Astrocyte of the cerebellum (primary cell): ENCODE measurements around the gene EXOC1.

ENCODE experiments used
- DNase-seq: peaks from one replicate; pipeline ENCODE4 v3.0.0-alpha.2; 2011; ENCODE audit warnings: low read depth
- H3K4me3 ChIP-seq: 2 replicates; pipeline ENCODE4 v1.5.1; 2011; ENCODE audit warnings: mild to moderate bottlenecking, low read depth, low read length, moderate library complexity
- in situ Hi-C: cut with HindIII; loops from 2 replicates; pipeline ENCODE4 v1.10.0; 2017; ENCODE audit warnings: low sequenced_read_pairs
- TF ChIP-seq, protein P1 (sequence below): IDR thresholded peaks from 2 replicates; pipeline ENCODE4 v1.5.1; 2012; ENCODE audit warnings: low read length, low read depth, moderate library complexity, mild to moderate bottlenecking; ENCODE audit errors: missing control alignments

The EXOC1 gene

GRCh38 chr4:55853484-55854046, at the start of gene EXOC1:
Gene EXOC1, plus strand, starts transcription at chr4:55853648. Its CDS starts 4,676 bp downstream, at chr4:55858324.
- in situ Hi-C loops: no loop called here
- TF ChIP-seq, protein P1, sequence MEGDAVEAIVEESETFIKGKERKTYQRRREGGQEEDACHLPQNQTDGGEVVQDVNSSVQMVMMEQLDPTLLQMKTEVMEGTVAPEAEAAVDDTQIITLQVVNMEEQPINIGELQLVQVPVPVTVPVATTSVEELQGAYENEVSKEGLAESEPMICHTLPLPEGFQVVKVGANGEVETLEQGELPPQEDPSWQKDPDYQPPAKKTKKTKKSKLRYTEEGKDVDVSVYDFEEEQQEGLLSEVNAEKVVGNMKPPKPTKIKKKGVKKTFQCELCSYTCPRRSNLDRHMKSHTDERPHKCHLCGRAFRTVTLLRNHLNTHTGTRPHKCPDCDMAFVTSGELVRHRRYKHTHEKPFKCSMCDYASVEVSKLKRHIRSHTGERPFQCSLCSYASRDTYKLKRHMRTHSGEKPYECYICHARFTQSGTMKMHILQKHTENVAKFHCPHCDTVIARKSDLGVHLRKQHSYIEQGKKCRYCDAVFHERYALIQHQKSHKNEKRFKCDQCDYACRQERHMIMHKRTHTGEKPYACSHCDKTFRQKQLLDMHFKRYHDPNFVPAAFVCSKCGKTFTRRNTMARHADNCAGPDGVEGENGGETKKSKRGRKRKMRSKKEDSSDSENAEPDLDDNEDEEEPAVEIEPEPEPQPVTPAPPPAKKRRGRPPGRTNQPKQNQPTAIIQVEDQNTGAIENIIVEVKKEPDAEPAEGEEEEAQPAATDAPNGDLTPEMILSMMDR: no peak
- H3K4me3 ChIP-seq: peak within 1 kb of the TSS; percentile 92
- peak; percentile 92 for DNase-seq

DNA sequence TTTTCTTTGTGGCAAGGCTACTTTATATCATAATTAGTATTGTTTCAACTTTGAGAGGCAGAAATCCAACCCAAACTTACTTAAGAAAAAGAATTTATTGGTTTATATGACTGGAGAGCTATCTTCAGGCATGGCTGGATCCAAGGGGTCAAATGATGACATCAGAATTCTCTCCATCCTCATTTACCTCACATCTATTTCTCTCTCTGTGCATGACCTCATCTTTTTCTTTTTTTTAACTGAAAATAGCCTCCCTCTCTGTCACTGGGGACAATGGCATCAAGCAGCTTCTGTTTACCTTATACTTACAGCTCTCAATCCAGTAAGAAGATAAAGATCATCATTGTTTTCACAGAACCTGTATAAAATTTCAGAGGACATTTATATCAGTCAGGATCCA, 45.9 kb upstream of the EXOC1 start:
- DNase-seq: no peak
- H3K4me3 ChIP-seq: no peak overlapping the region
- TF ChIP-seq, protein P1: no peak
- in situ Hi-C loops: no loop called here

DNA sequence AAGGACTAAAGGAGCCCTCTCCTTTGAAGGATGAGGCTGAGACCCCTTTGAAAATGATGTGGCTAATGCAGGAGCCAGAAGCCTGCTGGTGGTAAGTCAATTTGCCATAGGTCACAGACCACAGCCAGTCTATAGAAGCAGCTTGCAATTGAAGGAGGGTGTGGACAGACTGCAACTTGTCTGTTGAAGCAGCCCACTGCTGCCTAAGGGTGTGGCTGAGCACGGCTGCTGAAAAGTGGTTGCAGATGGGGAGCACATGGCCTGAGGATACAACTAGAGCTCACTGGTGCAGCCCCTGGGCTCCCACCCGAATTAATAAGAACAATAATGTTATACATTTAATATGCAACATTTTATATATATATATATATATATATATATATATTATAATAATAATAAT, 45.3 kb upstream of the EXOC1 start:
- in situ Hi-C loops: no loop called here
- TF ChIP-seq, protein P1: no peak
- H3K4me3 ChIP-seq: no peak overlapping the region
- DNase-seq: no peak

DNA sequence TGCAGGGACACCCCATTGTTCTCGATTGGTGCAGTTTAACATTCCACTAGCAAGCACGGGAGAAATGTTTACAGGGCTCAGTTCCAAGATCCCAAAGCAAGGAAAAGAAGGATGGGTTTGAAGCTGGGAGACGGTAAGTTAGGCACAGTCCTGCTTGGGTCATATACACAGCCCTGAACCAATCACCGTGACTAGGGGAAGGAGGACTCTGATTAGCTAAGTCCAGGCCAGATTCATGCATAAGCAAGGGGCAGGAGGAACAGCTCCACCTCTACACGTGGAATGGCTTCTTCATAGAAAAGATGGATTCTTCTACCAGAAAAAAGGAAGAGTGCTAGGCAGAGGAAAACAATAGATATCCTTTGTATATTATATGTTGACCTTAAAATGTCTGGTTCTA, 44.8 kb upstream of the EXOC1 start:
- in situ Hi-C loops: no loop called here
- TF ChIP-seq, protein P1: no peak
- DNase-seq: no peak
- no peak overlapping the region for H3K4me3 ChIP-seq

GRCh38 chr4:55817691-55818090, 35.8 kb upstream of the EXOC1 start:
- no peak for DNase-seq
- in situ Hi-C loops: no loop called here
- TF ChIP-seq, protein P1: no peak

DNA sequence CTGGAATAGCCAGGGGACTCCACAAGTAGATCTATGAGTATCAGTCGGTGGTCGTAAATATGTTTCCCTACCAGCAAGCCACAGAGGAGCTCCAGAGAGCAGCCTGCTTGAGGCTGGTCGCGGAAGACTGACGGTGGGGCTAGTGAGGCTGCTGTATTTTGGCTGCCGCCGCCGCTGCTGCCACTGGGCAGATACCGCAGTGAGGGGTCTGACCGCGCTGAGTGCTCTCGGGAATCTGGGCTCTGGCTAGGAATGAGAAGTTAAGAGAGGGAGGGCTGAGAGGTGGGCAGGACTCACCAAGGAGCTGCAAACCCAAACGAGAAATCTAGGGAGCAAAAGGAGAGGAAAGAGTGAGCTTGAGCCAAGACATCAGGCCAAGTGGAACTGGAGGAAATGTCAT, 33.8 kb upstream of the EXOC1 start, which contains the start of gene EXOC1L:
TSS of gene EXOC1L (plus strand) at position 157 of the 400 bp plus-strand sequence. CDS start at position 394, 237 bp downstream.
- TF ChIP-seq, protein P1: peak; percentile 11
- peak; percentile 16 for DNase-seq
- in situ Hi-C loops: no loop called here
- peak within 1 kb of the TSS; percentile 31 for H3K4me3 ChIP-seq

More at GRCh38 chr4:55817691-55818090, 35.8 kb upstream of the EXOC1 start:
- H3K4me3 ChIP-seq: no peak overlapping the region
